CD4-positive, alpha-beta memory T cell (primary cell): ENCODE results near the gene CAMTA1. TPM values are rescaled to one million over a fixed set of nuclear protein-coding genes. Genes with fewer than 3 reads are reported as not detected.
A peak's percentile ranks its signal among the peaks of the same experiment; 100 is the strongest.

Source experiments
- CTCF ChIA-PET: fragments of 350-600 bp; sonication (Branson Sonifier 250); formaldehyde crosslinking; loops from one replicate; lab custom pipeline; 2021; ENCODE audit warnings: inconsistent platforms; ENCODE audit not compliant: partially characterized antibody; lab: Charles Lee
- POLR2A ChIA-PET: fragments of 350-600 bp; sonication (Branson Sonifier 250); formaldehyde crosslinking; loops from one replicate; lab custom pipeline; 2021; ENCODE audit not compliant: partially characterized antibody; lab: Charles Lee
- DNase-seq, 5 donors: peaks; one replicate each; pipeline versions ENCODE4 v3.0.0 to v3.0.0-alpha.2; 2020 to 2022; ENCODE audit warnings: mixed read lengths in 1 of 5
- H3K27ac ChIP-seq: one replicate; pipeline ENCODE4 v1.7.0; 2013; ENCODE audit warnings: low read depth, low read length
- H3K27me3 ChIP-seq: 2 replicates; pipeline ENCODE4 v1.7.0; 2013; ENCODE audit warnings: mild to moderate bottlenecking, low read length, moderate library complexity; ENCODE audit not compliant: insufficient read depth
- H3K36me3 ChIP-seq: 2 replicates; pipeline ENCODE4 v1.7.0; 2013; ENCODE audit warnings: mild to moderate bottlenecking, low read length, moderate library complexity; ENCODE audit not compliant: insufficient read depth
- H3K4me1 ChIP-seq: 2 replicates; pipeline ENCODE4 v1.7.0; 2013; ENCODE audit warnings: mild to moderate bottlenecking, low read length, moderate library complexity; ENCODE audit not compliant: insufficient read depth
- H3K4me3 ChIP-seq, 2 donors: one replicate each; pipeline ENCODE4 v1.7.0; 2013; ENCODE audit warnings: low read length in 2 of 2, mild to moderate bottlenecking in 1 of 2
- H3K9me3 ChIP-seq, 2 donors: one replicate each; pipeline ENCODE4 v1.7.0; 2013; ENCODE audit warnings: low read length in 2 of 2, control low read depth in 1 of 2; ENCODE audit not compliant: control insufficient read depth in 1 of 2
- H3K27ac Mint-ChIP-seq, 7 donors: one replicate each; pipeline ENCODE4 v1.8.0; 2020 to 2021; ENCODE audit warnings: mixed read lengths in 7 of 7, mild to moderate bottlenecking in 6 of 7, inconsistent platforms in 3 of 7, moderate library complexity in 3 of 7
- H3K27me3 Mint-ChIP-seq, 2 donors: one replicate each; pipeline ENCODE4 v1.8.0; 2020 to 2021; ENCODE audit warnings: mixed read lengths in 2 of 2
- H3K36me3 Mint-ChIP-seq, 2 donors: one replicate each; pipeline ENCODE4 v1.8.0; 2020 to 2021; ENCODE audit warnings: mixed read lengths in 2 of 2, inconsistent platforms in 1 of 2, mild to moderate bottlenecking in 1 of 2
- H3K4me1 Mint-ChIP-seq, 4 donors: one replicate each; pipeline ENCODE4 v1.8.0; 2020 to 2021; ENCODE audit warnings: mixed read lengths in 4 of 4, mild to moderate bottlenecking in 1 of 4
- H3K4me3 Mint-ChIP-seq, 8 donors: one replicate each; pipeline ENCODE4 v1.8.0; 2020 to 2021; ENCODE audit warnings: mixed read lengths in 8 of 8, mild to moderate bottlenecking in 7 of 8, moderate library complexity in 6 of 8, inconsistent platforms in 3 of 8
- H3K9me3 Mint-ChIP-seq, 8 donors: one replicate each; pipeline ENCODE4 v1.8.0; 2020 to 2021; ENCODE audit warnings: mixed read lengths in 8 of 8, mild to moderate bottlenecking in 5 of 8, inconsistent platforms in 3 of 8, moderate library complexity in 1 of 8
- intact Hi-C: fragments of 100-400 bp; cut with micrococcal nuclease; formaldehyde crosslinking; loops from one replicate; pipeline ENCODE4 v1.15.1; 2023
- polyA plus RNA-seq, 2 donors: library from polyadenylated mRNA; unstranded; fragments of 300-500 nt; fragmentation: Illumina TruSeq; gene quantifications; one replicate each; pipeline ENCODE4 v1.2.3, GENCODE V29; 2021
- total RNA-seq, 2 experiments: library from RNA; stranded (reverse); gene quantifications; one replicate each; pipeline ENCODE4 v1.2.3, GENCODE V29; 2021

CAMTA1 gene
- total and polyA plus RNA-seq, 4 experiments from 2014 or later = 39.1 to 118 (median 59.9) TPM

GRCh38 chr1:6822530-6823359 is 37.5 kb downstream of the CAMTA1 start:
- H3K27ac Mint-ChIP-seq = peak overlapping the region in 1 of 7 donors; percentile 16
- Histone ChIP-seq H3K4me3 (no peak overlapping the region), H3K36me3 (no peaks in the 10 kb centered on the region), H3K9me3 (no peaks in the 10 kb centered on the region), H3K27ac (no peak overlapping the region), H3K27me3 (no peaks in the 10 kb centered on the region), H3K4me1 (peaks cover 15% of the 10 kb centered on the region)
- H3K4me1 Mint-ChIP-seq = peaks cover 28 to 49% (median 31%) of the 10 kb centered on the region in 4 donors
- ChIA-PET POLR2A (interaction anchor here (0.7 kb wide), 1 partner anchor 36 kb away, joined by 3 read pairs; no protein-coding TSS in a partner anchor), CTCF (no interaction called here)
- intact Hi-C loops = no loop called here
- no peak overlapping the region for H3K4me3 Mint-ChIP-seq
- H3K36me3 Mint-ChIP-seq = peaks cover 12 to 22% of the 10 kb centered on the region in 2 donors
- no peaks in the 10 kb centered on the region for H3K9me3 Mint-ChIP-seq
- DNase-seq = no peak
- no peaks in the 10 kb centered on the region for H3K27me3 Mint-ChIP-seq

GRCh38 chr1:6823793-6824192 is 38.5 kb downstream of the CAMTA1 start:
- Histone ChIP-seq H3K27ac (no peak overlapping the region), H3K36me3 (no peaks in the 10 kb centered on the region), H3K27me3 (no peaks in the 10 kb centered on the region), H3K9me3 (no peaks in the 10 kb centered on the region), H3K4me3 (no peak overlapping the region), H3K4me1 (peaks cover 15% of the 10 kb centered on the region)
- Mint-ChIP-seq H3K27ac (peak overlapping the region in 1 of 7 donors; percentile 11), H3K36me3 (peaks cover 13 to 22% of the 10 kb centered on the region in 2 donors), H3K27me3 (no peaks in the 10 kb centered on the region), H3K9me3 (no peaks in the 10 kb centered on the region), H3K4me3 (no peak overlapping the region), H3K4me1 (peaks cover 27 to 47% (median 28%) of the 10 kb centered on the region in 4 donors)
- intact Hi-C loops = no loop called here
- POLR2A ChIA-PET = no interaction called here
- no peak for DNase-seq
- CTCF ChIA-PET = no interaction called here

GRCh38 chr1:6824665-6825368 is 39.6 kb downstream of the CAMTA1 start:
- H3K27me3 ChIP-seq = no peaks in the 10 kb centered on the region
- H3K27ac ChIP-seq = no peak overlapping the region
- no peaks in the 10 kb centered on the region for H3K9me3 ChIP-seq
- H3K27me3 Mint-ChIP-seq = no peaks in the 10 kb centered on the region
- H3K36me3 ChIP-seq = no peaks in the 10 kb centered on the region
- H3K9me3 Mint-ChIP-seq = no peaks in the 10 kb centered on the region
- ChIA-PET POLR2A (no interaction called here), CTCF (no interaction called here)
- no peak for DNase-seq
- H3K4me3 Mint-ChIP-seq = no peak overlapping the region
- H3K27ac Mint-ChIP-seq = peak overlapping the region in 1 of 7 donors; percentile 32
- intact Hi-C loops = no loop called here
- H3K4me1 Mint-ChIP-seq = peaks cover 20 to 40% (median 22%) of the 10 kb centered on the region in 4 donors
- H3K4me3 ChIP-seq = no peak overlapping the region
- peaks cover 20 to 29% of the 10 kb centered on the region in 2 donors for H3K36me3 Mint-ChIP-seq
- H3K4me1 ChIP-seq = peaks cover 9% of the 10 kb centered on the region

- no peak overlapping the region for H3K27ac Mint-ChIP-seq
- ChIA-PET POLR2A (no interaction called here), CTCF (no interaction called here)
- Histone ChIP-seq H3K27ac (no peak overlapping the region), H3K9me3 (no peaks in the 10 kb centered on the region), H3K4me3 (no peak overlapping the region), H3K36me3 (no peaks in the 10 kb centered on the region), H3K27me3 (no peaks in the 10 kb centered on the region), H3K4me1 (peaks cover under 1% of the 10 kb centered on the region)
- intact Hi-C loops = no loop called here
- H3K4me1 Mint-ChIP-seq = peaks cover 11 to 30% (median 13%) of the 10 kb centered on the region in 4 donors
- H3K9me3 Mint-ChIP-seq = no peaks in the 10 kb centered on the region
- no peak overlapping the region for H3K4me3 Mint-ChIP-seq
- no peak for DNase-seq
- H3K36me3 Mint-ChIP-seq = peaks cover 16 to 27% of the 10 kb centered on the region in 2 donors
- no peaks in the 10 kb centered on the region for H3K27me3 Mint-ChIP-seq
Observed at GRCh38 chr1:6825828-6826227, 40.6 kb downstream of the CAMTA1 start.

- Histone ChIP-seq H3K4me3 (no peak overlapping the region), H3K36me3 (no peaks in the 10 kb centered on the region), H3K9me3 (no peaks in the 10 kb centered on the region), H3K4me1 (no peaks in the 10 kb centered on the region), H3K27ac (no peak overlapping the region), H3K27me3 (no peaks in the 10 kb centered on the region)
- Mint-ChIP-seq H3K27ac (no peak overlapping the region), H3K4me1 (peaks cover 9 to 28% (median 12%) of the 10 kb centered on the region in 4 donors), H3K9me3 (no peaks in the 10 kb centered on the region), H3K4me3 (no peak overlapping the region), H3K27me3 (no peaks in the 10 kb centered on the region), H3K36me3 (peaks cover 15 to 27% of the 10 kb centered on the region in 2 donors)
- DNase-seq = no peak
- CTCF ChIA-PET = no interaction called here
- intact Hi-C loops = no loop called here
- POLR2A ChIA-PET = no interaction called here
Observed at GRCh38 chr1:6827079-6827478, 41.8 kb downstream of the CAMTA1 start.

GRCh38 chr1:6827630-6828165 is 42.4 kb downstream of the CAMTA1 start:
- Histone ChIP-seq H3K9me3 (no peaks in the 10 kb centered on the region), H3K4me3 (no peak overlapping the region), H3K27me3 (no peaks in the 10 kb centered on the region), H3K4me1 (no peaks in the 10 kb centered on the region), H3K36me3 (no peaks in the 10 kb centered on the region), H3K27ac (no peak overlapping the region)
- peaks cover 20 to 30% of the 10 kb centered on the region in 2 donors for H3K36me3 Mint-ChIP-seq
- no peak overlapping the region for H3K4me3 Mint-ChIP-seq
- H3K4me1 Mint-ChIP-seq = peaks cover 5 to 23% (median 15%) of the 10 kb centered on the region in 4 donors
- DNase-seq = no peak
- H3K27me3 Mint-ChIP-seq = no peaks in the 10 kb centered on the region
- ChIA-PET CTCF (no interaction called here), POLR2A (no interaction called here)
- no peaks in the 10 kb centered on the region for H3K9me3 Mint-ChIP-seq
- no peak overlapping the region for H3K27ac Mint-ChIP-seq
- intact Hi-C loops = no loop called here

GRCh38 chr1:6831366-6831765 is 46.1 kb downstream of the CAMTA1 start:
- Histone ChIP-seq H3K4me3 (no peak overlapping the region), H3K27me3 (no peaks in the 10 kb centered on the region), H3K27ac (no peak overlapping the region), H3K4me1 (no peaks in the 10 kb centered on the region), H3K9me3 (no peaks in the 10 kb centered on the region), H3K36me3 (no peaks in the 10 kb centered on the region)
- CTCF ChIA-PET = no interaction called here
- Mint-ChIP-seq H3K4me3 (no peak overlapping the region), H3K4me1 (peaks cover 6 to 15% (median 12%) of the 10 kb centered on the region in 4 donors), H3K9me3 (no peaks in the 10 kb centered on the region), H3K36me3 (peaks cover 27 to 34% of the 10 kb centered on the region in 2 donors), H3K27me3 (no peaks in the 10 kb centered on the region), H3K27ac (no peak overlapping the region)
- DNase-seq = no peak
- intact Hi-C loops = no loop called here
- POLR2A ChIA-PET = no interaction called here
